ENCODE measurements around the gene DOK1. TPM values are rescaled to one million over a fixed set of nuclear protein-coding genes. Genes with fewer than 3 reads are reported as not detected.

The DOK1 gene
- total RNA-seq, 4 donors from 2014 or later, result 22.2 to 34.2 (median 24.2) TPM

DNA sequence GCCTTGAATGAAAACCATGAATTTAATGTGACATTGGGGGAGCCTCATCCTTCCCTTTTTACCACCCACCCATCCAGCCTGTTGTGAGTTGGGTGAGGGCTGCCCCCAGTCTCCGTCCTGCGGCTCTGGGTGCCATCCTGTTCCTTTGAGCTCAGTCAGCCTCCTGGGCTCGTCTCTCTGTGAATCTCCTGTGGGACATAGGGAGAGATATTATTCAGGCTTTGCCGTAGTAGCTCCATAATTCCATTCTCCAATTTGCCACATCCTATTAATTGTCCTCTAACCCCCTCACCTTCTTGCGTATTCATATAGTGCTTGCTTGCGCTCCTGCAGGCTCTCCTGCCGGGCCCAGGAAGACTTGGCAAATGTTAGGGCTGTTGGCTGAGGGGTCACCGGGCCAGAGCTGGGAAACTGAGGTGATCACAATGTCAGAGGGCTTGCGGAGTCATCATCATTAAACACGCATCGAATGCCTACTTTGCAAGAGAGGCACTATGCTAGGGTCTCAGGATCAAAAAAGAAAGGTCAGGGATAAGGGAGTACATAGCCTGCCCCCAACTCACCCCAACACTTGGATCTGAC lies 27.8 kb upstream of the DOK1 start:
- Histone ChIP-seq H3K9me3 (no peaks in the 10 kb centered on the region), H3K27ac (no peak overlapping the region), H3K4me1 (peaks cover 0 to 30% (median 19%) of the 10 kb centered on the region in 4 donors), H3K27me3 (no peaks in the 10 kb centered on the region), H3K4me3 (no peak overlapping the region), H3K36me3 (peaks cover 0 to 46% (median 12%) of the 10 kb centered on the region in 3 donors)
- TF ChIP-seq CTCF (IDR thresholded peaks at IDR 0.05) (no peak), POLR2A (IDR thresholded peaks at IDR 0.05) (no peak), EP300 (IDR thresholded peaks at IDR 0.05) (no peak)
- no peak for DNase-seq (ENCODE audit: low spot score in 2 of 2)
- 95 to 98% methylated on average over 11 of the region's 11 CpGs for WGBS, 2 donors

DNA sequence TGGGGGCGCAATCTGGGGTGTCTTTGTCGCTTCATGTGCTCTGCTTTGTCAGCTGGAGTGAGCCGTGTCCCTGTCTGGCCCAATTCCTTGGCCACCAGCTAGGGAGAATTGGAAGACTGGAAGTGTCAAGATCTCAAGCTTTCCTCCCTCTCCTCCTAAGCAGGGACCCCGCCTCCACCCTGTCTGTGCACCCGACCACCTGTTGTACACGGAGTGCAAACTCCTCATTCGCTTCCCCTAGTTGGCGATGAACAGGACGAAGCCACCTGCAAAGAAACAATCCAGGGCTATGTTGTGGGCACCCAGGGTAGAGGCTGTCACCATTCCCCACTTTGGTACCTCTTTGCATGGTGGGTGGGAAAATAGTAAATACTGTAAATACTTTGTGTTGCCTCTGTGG lies 26.8 kb upstream of the DOK1 start:
- WGBS, 2 donors, result 90 to 94% methylated on average over 9 of the region's 9 CpGs
- Histone ChIP-seq H3K9me3 (no peaks in the 10 kb centered on the region), H3K4me3 (no peak overlapping the region), H3K27ac (no peak overlapping the region), H3K27me3 (no peaks in the 10 kb centered on the region), H3K4me1 (peaks cover 0 to 34% (median 19%) of the 10 kb centered on the region in 4 donors), H3K36me3 (peaks cover 0 to 55% (median 12%) of the 10 kb centered on the region in 3 donors)
- no peak for TF ChIP-seq CTCF (IDR thresholded peaks at IDR 0.05)
- no peak for TF ChIP-seq POLR2A (IDR thresholded peaks at IDR 0.05)
- no peak for TF ChIP-seq EP300 (IDR thresholded peaks at IDR 0.05)
- no peak for DNase-seq (ENCODE audit: low spot score in 2 of 2)

- H3K9me3 ChIP-seq, result no peaks in the 10 kb centered on the region
- DNase-seq (ENCODE audit: low spot score in 2 of 2), result no peak
- TF ChIP-seq CTCF (IDR thresholded peaks at IDR 0.05) (no peak), POLR2A (IDR thresholded peaks at IDR 0.05) (no peak), EP300 (IDR thresholded peaks at IDR 0.05) (no peak)
- peak overlapping the region; percentile 72 to 90 (median 82) for H3K27ac ChIP-seq
- no peaks in the 10 kb centered on the region for H3K27me3 ChIP-seq
- H3K4me1 ChIP-seq, result peaks cover 0 to 34% (median 19%) of the 10 kb centered on the region in 4 donors
- H3K36me3 ChIP-seq, result peaks cover 0 to 65% (median 12%) of the 10 kb centered on the region in 3 donors
- H3K4me3 ChIP-seq, result peak overlapping the region; percentile 63 to 82 (median 68)
- WGBS, 2 donors, result 15 to 16% methylated on average over 28 to 29 of the region's 29 CpGs
Observed at GRCh38 chr2:74528600-74529356, 25.7 kb upstream of the DOK1 start.

DNA sequence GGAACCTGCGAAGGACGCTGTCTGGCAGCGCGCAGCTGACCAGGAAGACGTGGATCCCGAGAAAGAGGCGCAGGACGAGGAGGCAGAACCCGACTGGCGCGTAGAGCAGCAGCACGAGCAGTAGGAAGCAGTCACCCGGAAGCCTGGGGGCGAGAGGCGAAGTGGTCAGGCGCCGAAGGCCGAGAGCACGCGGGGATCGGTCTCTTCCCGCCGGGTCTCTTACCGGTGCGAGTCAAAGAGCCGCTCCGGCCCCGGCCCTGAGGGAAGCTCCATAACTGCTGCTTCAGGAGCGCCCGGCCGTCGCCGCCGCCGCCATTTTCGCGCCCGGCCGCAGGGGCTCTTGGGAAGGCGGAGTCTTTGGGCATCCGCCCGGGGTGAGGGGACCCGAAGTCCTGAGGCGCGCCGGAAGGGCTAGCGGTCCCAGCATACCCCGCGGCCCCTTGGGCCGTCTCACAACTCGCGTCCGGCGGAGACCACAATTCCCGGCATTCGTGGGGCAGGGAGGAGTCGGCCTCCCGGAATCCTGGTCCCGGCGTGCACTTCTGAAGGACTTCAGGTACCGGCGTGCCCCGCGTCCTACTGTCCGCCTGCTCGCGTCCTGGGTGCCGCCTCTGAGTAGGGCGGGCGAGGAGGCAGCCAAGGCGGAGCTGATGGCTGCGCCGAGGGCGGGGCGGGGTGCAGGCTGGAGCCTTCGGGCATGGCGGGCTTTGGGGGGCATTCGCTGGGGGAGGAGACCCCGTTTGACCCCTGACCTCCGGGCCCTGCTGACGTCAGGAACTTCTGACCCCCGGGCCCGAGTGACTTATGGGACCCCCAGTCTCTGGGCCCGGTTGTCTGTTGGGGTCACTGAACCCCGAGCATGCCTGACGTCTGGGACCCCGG lies 24.9 kb upstream of the DOK1 start, which contains the start of the genes AUP1 and HTRA2:
TSS of gene AUP1 (minus strand) at position 350 of the 882 bp plus-strand sequence. CDS start at position 273, 77 bp downstream.
TSS of gene HTRA2 (plus strand) at position 577 of the 882 bp plus-strand sequence. CDS start at position 651, 74 bp downstream.
- 0 to 2% methylated on average over 44 to 68 of the region's 87 CpGs for WGBS, 2 donors
- TF ChIP-seq POLR2A (IDR thresholded peaks at IDR 0.05) (peak; percentile 22 to 79), CTCF (IDR thresholded peaks at IDR 0.05) (peak in 2 of 5 experiments; percentile 40 to 61), EP300 (IDR thresholded peaks at IDR 0.05) (peak; percentile 88 to 96)

More for the DNA sequence above, 24.9 kb upstream of the DOK1 start, which contains the start of the genes AUP1 and HTRA2:
- H3K4me1 ChIP-seq, result peaks cover 0 to 34% (median 19%) of the 10 kb centered on the region in 4 donors
- H3K36me3 ChIP-seq, result peaks cover 0 to 72% (median 12%) of the 10 kb centered on the region in 3 donors
- H3K27ac ChIP-seq, result peak within 1 kb of the TSS; percentile 72 to 90 (median 84)
- H3K4me3 ChIP-seq, result peak within 1 kb of the TSS; percentile 63 to 96 (median 77)
- no peaks in the 10 kb centered on the region for H3K9me3 ChIP-seq
- no peaks in the 10 kb centered on the region for H3K27me3 ChIP-seq
- peak; percentile 94 to 95 for DNase-seq (ENCODE audit: low spot score in 2 of 2)
